ENCODE data around the gene PRRC2B.
"Not testable (repeated sequence)": the region's sequence is repeated elsewhere in the genome, so short reads cannot be mapped to it uniquely, and the experiment has no call there.

The PRRC2B gene

DNA sequence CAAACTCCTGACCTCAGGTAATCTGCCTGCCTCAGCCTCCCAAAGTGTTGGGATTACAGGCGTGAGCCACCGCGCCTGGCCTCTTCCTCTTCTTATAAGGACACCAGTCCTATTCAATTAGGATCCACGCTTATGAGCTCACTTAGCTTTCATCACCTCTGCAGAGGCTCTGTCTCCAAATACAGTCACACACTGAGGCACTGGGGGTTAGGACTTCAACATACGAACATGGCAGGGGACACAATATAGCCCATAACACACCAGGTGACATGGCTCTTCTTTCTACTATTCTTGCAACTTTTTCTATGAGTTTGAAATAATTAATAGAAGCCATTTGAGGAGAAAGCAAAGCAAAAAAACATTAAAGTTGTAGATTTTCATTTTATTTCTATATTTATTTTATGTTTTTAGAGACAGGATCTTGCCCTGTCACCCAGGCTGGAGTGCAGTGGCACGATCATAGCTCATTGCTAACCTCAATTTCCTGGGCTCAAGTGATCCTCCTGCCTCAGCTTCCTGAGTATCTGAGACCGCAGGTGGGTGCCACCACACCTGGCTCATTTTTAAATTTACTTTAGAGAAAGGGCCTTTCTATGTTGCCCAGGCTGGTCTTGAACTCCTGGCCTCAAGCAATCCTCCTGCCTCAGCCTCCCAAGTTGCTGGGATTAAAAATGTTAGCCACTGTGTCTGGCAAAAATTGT, 145.5 kb downstream of the PRRC2B start:
- no peak for DNase-seq (ENCODE audit: low read depth)

DNA sequence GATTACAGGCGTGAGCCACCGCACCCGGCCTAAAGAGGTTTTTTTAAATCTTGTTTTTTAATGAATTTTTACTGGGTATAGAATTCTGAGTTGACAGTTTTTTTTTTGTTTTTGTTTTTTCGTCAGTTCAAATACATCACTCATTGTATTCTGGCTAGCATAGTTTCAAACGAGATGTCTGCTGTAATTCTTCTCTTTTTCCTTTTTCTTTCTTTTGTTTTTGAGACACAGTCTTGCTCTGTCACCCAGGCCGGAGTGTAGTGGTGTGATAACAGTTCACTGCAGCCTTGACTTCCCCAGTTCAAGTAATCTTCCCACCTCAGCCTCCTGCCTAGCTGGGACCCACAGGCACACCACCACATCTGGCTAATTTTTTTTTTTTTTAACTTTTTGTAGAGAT, 149.3 kb downstream of the PRRC2B start:
- DNase-seq (ENCODE audit: low read depth), result no peak

GRCh38 chr9:131545003-131545785, 151.3 kb downstream of the PRRC2B start, which contains the start of gene PRRT1B:
TSS of gene PRRT1B (plus strand) at chr9:131545523. CDS start at chr9:131545616, 93 bp downstream.
- no peak for DNase-seq (ENCODE audit: low read depth)

GRCh38 chr9:131545786-131546335, 152.0 kb downstream of the PRRC2B start:
- no peak for DNase-seq (ENCODE audit: low read depth)

- DNase-seq (ENCODE audit: low read depth), result no peak
Measured at GRCh38 chr9:131546336-131547084, 152.6 kb downstream of the PRRC2B start.

DNA sequence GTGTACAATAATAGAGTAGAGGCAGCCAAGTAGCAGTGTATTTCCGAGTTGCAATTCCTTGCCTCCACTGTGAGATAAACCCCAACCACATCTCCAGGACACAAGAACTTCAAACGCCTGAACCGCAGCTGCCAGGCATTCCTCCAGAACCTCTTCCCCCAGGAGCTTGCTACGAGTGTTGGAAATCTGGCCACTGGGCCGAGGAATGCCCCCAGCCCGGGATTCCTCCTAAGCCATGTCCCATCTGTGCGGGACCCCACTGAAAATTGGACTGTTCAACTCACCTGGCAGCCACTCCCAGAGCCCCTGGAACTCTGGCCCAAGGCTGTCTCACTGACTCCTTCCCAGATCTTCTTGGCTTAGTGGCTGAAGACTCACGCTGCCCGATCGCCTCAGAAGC, 155.3 kb downstream of the PRRC2B start:
- DNase-seq (ENCODE audit: low read depth), result not testable (repeated sequence)
